GM12878 (cell line): ENCODE data around the gene SLC29A4. TPM values are rescaled to one million over a fixed set of nuclear protein-coding genes. Genes with fewer than 3 reads are reported as not detected.

ENCODE experiments used
- ATAC-seq: fragments of 200-7000 bp; cut with Tn5 transposase; 3 replicates; pipeline ENCODE4 v1.9.1; 2020; ENCODE audit warnings: mild to moderate bottlenecking, moderate library complexity
- BruUV-seq: library from RNA; stranded (reverse); fragments of 400-500 nt; replicated peaks from 2 replicates; lab custom pipeline; 2021; lab: Mats Ljungman, UMichigan
- CTCF ChIA-PET: fragments of 300-600 bp; sonication (Branson Sonifier 250); formaldehyde crosslinking; extraction: SDS; loops from one replicate; lab custom pipeline; 2021; ENCODE audit warnings: inconsistent platforms; lab: Yijun Ruan, JAX
- POLR2A ChIA-PET: fragments of 350-600 bp; formaldehyde crosslinking; extraction: SDS; loops from one replicate; lab custom pipeline; 2021; ENCODE audit warnings: inconsistent platforms; lab: Charles Lee
- RAD21 ChIA-PET: fragments of 300-600 bp; sonication (Branson Sonifier 250); formaldehyde crosslinking; loops from one replicate; lab custom pipeline; 2023; ENCODE audit warnings: antibody characterized with exemption; ENCODE audit not compliant: unreplicated experiment; lab: Charles Lee
- SMC1A ChIA-PET: fragments of 300-600 bp; sonication (Branson Sonifier 250); formaldehyde crosslinking; loops from one replicate; lab custom pipeline; 2023; ENCODE audit not compliant: unreplicated experiment, uncharacterized antibody; lab: Charles Lee
- DNase-seq: peaks from one replicate; pipeline ENCODE4 v3.0.0-alpha.2; 2011; ENCODE audit warnings: low read depth, low spot score
- FAIRE-seq: peaks from 3 replicates; lab custom pipeline; 2011; peaks lifted over from hg19 to GRCh38; lab: Jason Lieb, UNC
- H2AFZ ChIP-seq: 2 replicates; pipeline ENCODE4 v1.6.0; 2011; ENCODE audit warnings: low read depth, low read length, control low read depth; ENCODE audit not compliant: control insufficient read depth
- H3K27ac ChIP-seq: 2 replicates; pipeline ENCODE4 v1.5.1; 2011; ENCODE audit warnings: control low read depth; ENCODE audit not compliant: control insufficient read depth, insufficient read depth
- H3K27me3 ChIP-seq, 2 experiments: replicated peaks in 1 of 2; 2 replicates each; pipeline versions ENCODE4 v1.6.0 to v1.6.1; 2011; ENCODE audit warnings: low read length in 1 of 2; ENCODE audit not compliant: control insufficient read depth in 2 of 2, insufficient read depth in 2 of 2
- H3K36me3 ChIP-seq, 2 experiments: 2 replicates each; pipeline ENCODE4 v1.5.1; 2011; ENCODE audit warnings: low read length in 1 of 2; ENCODE audit not compliant: control insufficient read depth in 2 of 2, insufficient read depth in 2 of 2
- H3K4me1 ChIP-seq: 2 replicates; pipeline ENCODE4 v1.6.1; 2011; ENCODE audit warnings: mild to moderate bottlenecking, low read length, moderate library complexity, mixed read lengths; ENCODE audit not compliant: control insufficient read depth, insufficient read depth
- H3K4me2 ChIP-seq: 2 replicates; pipeline ENCODE4 v1.6.0; 2011; ENCODE audit warnings: control low read depth; ENCODE audit not compliant: control insufficient read depth, insufficient read depth
- H3K4me3 ChIP-seq: fragments of 200-600 bp; sonication (generic); 2 replicates; pipeline ENCODE4 v1.5.1; 2016
- H3K79me2 ChIP-seq: 2 replicates; pipeline ENCODE4 v1.6.0; 2011; ENCODE audit warnings: low read length; ENCODE audit not compliant: control insufficient read depth, insufficient read depth
- H3K9ac ChIP-seq: 2 replicates; pipeline ENCODE4 v1.8.0; 2011; ENCODE audit warnings: low read length, control low read depth, mixed read lengths; ENCODE audit not compliant: control insufficient read depth, insufficient read depth
- H3K9me3 ChIP-seq: replicated peaks from 3 replicates; pipeline ENCODE4 v1.5.1; 2011; ENCODE audit warnings: mild to moderate bottlenecking, low read length; ENCODE audit not compliant: control insufficient read depth, insufficient read depth
- H4K20me1 ChIP-seq: 2 replicates; pipeline ENCODE4 v1.6.0; 2011; ENCODE audit not compliant: control insufficient read depth, insufficient read depth
- CBX5 ChIP-seq: sonication (generic); IDR thresholded peaks from 2 replicates; pipeline ENCODE4 v1.6.1; 2016; ENCODE audit warnings: low read depth, moderate library complexity, mild to moderate bottlenecking, inconsistent platforms
- E2F4 ChIP-seq: IDR thresholded peaks from 2 replicates; pipeline ENCODE4 v1.6.1; 2012; ENCODE audit warnings: low read depth, low read length, improper control_type of control experiment
- EGR1 ChIP-seq, 2 experiments: IDR thresholded peaks; 1 replicate in 1 of 2; 2 replicates in 1 of 2; pipeline ENCODE4 v1.6.1; 2011 to 2012; ENCODE audit warnings: low read depth in 2 of 2, low read length in 2 of 2, borderline replicate concordance in 1 of 2, mild to moderate bottlenecking in 1 of 2, moderate library complexity in 1 of 2
- EZH2 ChIP-seq: IDR thresholded peaks from 2 replicates; pipeline ENCODE4 v1.6.1; 2012; ENCODE audit warnings: low read depth, mild to moderate bottlenecking, control low read depth, inconsistent platforms, low read length, borderline replicate concordance; ENCODE audit not compliant: control insufficient read depth
- GATAD2B ChIP-seq: fragments of 450-650 bp; conservative IDR thresholded peaks from 2 replicates; pipeline ENCODE4 v1.6.1; 2017; ENCODE audit warnings: low read depth, mild to moderate bottlenecking, moderate library complexity
- HDGF ChIP-seq: fragments of 450-650 bp; IDR thresholded peaks from 2 replicates; pipeline ENCODE4 v1.6.1; 2016; ENCODE audit warnings: antibody characterized with exemption
- MEF2A ChIP-seq: IDR thresholded peaks from 2 replicates; pipeline ENCODE4 v1.6.1; 2011; ENCODE audit warnings: low read depth, mild to moderate bottlenecking, low read length, moderate library complexity; ENCODE audit not compliant: insufficient read depth
- NRF1 ChIP-seq: conservative IDR thresholded peaks from 2 replicates; pipeline ENCODE4 v1.6.1; 2011; ENCODE audit warnings: mild to moderate bottlenecking, low read depth, low read length, improper control_type of control experiment
- PML ChIP-seq: IDR thresholded peaks from 2 replicates; pipeline ENCODE4 v1.6.1; 2012; ENCODE audit warnings: low read length, inconsistent platforms
- SPI1 ChIP-seq: IDR thresholded peaks from 2 replicates; pipeline ENCODE4 v1.6.1; 2011; ENCODE audit warnings: low read depth, mild to moderate bottlenecking, low read length, moderate library complexity, borderline replicate concordance; ENCODE audit not compliant: insufficient read depth
- WGBS: methylation state at CpG from one replicate; pipeline ENCODE4 v1.1.6; 2016; ENCODE audit warnings: low lambda C conversion rate; ENCODE audit not compliant: insufficient replicate concordance, insufficient coverage; ENCODE audit errors: missing lambda C conversion rate; 5-methylcytosine and 5-hydroxymethylcytosine counted together
- in situ Hi-C: fragments of 300-500 bp; cut with MboI; formaldehyde crosslinking; loops from 9 replicates; pipeline ENCODE4 v1.14.3; 2018; ENCODE audit warnings: mixed read lengths
- intact Hi-C: fragments of 100-400 bp; cut with micrococcal nuclease; formaldehyde crosslinking; loops from one replicate; pipeline ENCODE4 v1.14.2; 2022; ENCODE audit not compliant: unreplicated experiment
- polyA plus RNA-seq, 11 experiments: library from polyadenylated mRNA; depleted of rRNA in 4 of 11; unstranded in 6 of 11; stranded (reverse) in 5 of 11; fragments of >200 nt; fragmentation: Nextera tagmentation in 4 of 11; fragmentation: Illumina TruSeq in 1 of 11; extraction: Ambion mirVana in 4 of 11; extraction: Trizol in 1 of 11; gene quantifications; 1 replicate in 1 of 11; 2 replicates in 10 of 11; pipeline versions ENCODE4 v1.2.1 to v1.2.3, GENCODE V29; 2011 to 2016; ENCODE audit warnings: inconsistent platforms in 2 of 11, missing spikeins in 2 of 11, low read depth in 1 of 11
- total RNA-seq, 4 experiments: library from RNA; depleted of rRNA in 3 of 4; stranded (reverse); fragments of >200 nt in 3 of 4; fragmentation: Illumina TruSeq in 1 of 4; extraction: Trizol in 1 of 4; gene quantifications; 2 replicates each; pipeline versions ENCODE4 v1.2.1 to v1.2.3, GENCODE V29; 2013 to 2021
- TF ChIP-seq, protein P1 (sequence below): fragments of 150-350 bp; IDR thresholded peaks from 2 replicates; pipeline ENCODE4 v1.6.1; 2016; ENCODE audit warnings: low read depth, low read length

Gene SLC29A4
- total and polyA plus RNA-seq, 10 of the 15 experiments (the other 5 are each of a cell fraction or from before 2014, with no cell fraction given), result 0.11 to 0.72 (median 0.23) TPM; not detected in 3

DNA sequence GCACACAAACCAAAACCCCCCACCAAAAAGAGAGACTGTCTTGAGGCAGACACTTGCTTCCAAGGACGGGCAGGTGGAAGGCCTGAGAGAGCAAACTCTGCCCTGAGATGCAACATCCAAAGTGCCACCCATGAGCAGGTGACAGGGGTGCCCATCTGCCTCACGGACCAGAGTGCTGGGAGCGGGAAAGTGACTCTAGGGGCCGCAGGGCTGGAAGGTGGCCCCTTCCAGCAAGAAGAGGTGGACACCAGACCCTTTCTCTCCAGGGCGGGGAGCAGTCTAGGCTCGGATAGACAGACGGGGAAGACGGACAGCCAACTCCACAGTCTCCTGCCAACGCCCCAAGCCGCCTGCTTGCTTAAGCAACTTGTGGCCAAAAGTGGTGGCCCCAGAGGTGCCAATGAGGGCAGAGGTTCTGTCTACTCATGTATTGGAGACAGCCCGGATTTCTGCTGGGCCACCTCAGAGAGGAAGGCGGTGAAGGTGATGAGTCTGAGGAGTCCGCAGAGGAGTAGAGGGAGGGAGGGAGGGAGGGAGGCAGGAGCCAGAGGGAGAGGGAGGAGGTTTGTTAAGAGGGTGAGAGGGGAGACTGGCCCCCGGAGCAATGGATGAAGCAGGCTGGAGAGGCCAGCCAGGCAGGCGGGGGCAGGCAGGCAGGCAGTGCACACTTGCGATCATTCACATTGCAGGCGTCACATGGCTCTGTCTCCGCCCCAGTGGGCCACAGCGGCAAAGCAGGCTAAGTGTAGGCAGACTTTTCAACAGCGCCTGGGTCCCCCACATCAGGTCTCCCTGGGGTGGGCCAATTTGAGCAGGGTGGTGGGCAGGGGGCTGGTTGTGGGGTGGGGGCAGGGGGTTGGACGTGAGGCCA lies 65.6 kb downstream of the SLC29A4 start:
- no peak overlapping the region for H3K27ac ChIP-seq
- 89% methylated on average over 17 of the region's 21 CpGs for WGBS
- DNase-seq (no peak), ATAC-seq (no peak), FAIRE-seq (no peak)
- in situ Hi-C loops (no loop called here), intact Hi-C loops (no loop called here)
- no TSS peak for BruUV-seq
- peaks cover 5 to 23% of the 10 kb centered on the region in 2 experiments; a peak in 3 of 4 replicates for H3K36me3 ChIP-seq
- ChIA-PET SMC1A (no interaction called here), RAD21 (no interaction called here), POLR2A (no interaction called here), CTCF (no interaction called here)
- TF ChIP-seq EGR1 (IDR thresholded peaks at IDR 0.05; ENCODE audit: borderline replicate concordance in 1 of 2, low read depth in 2 of 2, low read length in 2 of 2) (no peak), SPI1 (no peak), MEF2A (no peak), E2F4 (no peak), CBX5 (no peak), NRF1 (no peak), EZH2 (no peak), PML (no peak), HDGF (no peak), GATAD2B (no peak)
- TF ChIP-seq, protein P1, sequence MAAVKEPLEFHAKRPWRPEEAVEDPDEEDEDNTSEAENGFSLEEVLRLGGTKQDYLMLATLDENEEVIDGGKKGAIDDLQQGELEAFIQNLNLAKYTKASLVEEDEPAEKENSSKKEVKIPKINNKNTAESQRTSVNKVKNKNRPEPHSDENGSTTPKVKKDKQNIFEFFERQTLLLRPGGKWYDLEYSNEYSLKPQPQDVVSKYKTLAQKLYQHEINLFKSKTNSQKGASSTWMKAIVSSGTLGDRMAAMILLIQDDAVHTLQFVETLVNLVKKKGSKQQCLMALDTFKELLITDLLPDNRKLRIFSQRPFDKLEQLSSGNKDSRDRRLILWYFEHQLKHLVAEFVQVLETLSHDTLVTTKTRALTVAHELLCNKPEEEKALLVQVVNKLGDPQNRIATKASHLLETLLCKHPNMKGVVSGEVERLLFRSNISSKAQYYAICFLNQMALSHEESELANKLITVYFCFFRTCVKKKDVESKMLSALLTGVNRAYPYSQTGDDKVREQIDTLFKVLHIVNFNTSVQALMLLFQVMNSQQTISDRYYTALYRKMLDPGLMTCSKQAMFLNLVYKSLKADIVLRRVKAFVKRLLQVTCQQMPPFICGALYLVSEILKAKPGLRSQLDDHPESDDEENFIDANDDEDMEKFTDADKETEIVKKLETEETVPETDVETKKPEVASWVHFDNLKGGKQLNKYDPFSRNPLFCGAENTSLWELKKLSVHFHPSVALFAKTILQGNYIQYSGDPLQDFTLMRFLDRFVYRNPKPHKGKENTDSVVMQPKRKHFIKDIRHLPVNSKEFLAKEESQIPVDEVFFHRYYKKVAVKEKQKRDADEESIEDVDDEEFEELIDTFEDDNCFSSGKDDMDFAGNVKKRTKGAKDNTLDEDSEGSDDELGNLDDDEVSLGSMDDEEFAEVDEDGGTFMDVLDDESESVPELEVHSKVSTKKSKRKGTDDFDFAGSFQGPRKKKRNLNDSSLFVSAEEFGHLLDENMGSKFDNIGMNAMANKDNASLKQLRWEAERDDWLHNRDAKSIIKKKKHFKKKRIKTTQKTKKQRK, result no peak
- peaks cover 7% of the 10 kb centered on the region; the same call in 1 of the 3 replicates for H3K9me3 ChIP-seq
- no peak overlapping the region for H3K9ac ChIP-seq
- H4K20me1 ChIP-seq, result no peaks in the 10 kb centered on the region
- H3K27me3 ChIP-seq, result no peaks in the 10 kb centered on the region
- no peaks in the 10 kb centered on the region for H3K79me2 ChIP-seq
- H2AFZ ChIP-seq, result no peak overlapping the region
- H3K4me1 ChIP-seq, result no peaks in the 10 kb centered on the region
- no peak overlapping the region for H3K4me3 ChIP-seq
- no peak overlapping the region for H3K4me2 ChIP-seq
